Neural cell (in vitro differentiated cells): ENCODE results near the gene MAP4K4. TPM values are rescaled to one million over a fixed set of nuclear protein-coding genes. Genes with fewer than 3 reads are reported as not detected.

ENCODE experiments used
- H2AFZ ChIP-seq: fragments of 200-600, 300-800 bp; sonication (generic), shearing (Covaris generic); 2 replicates; pipeline ENCODE4 v1.6.0; 2014; ENCODE audit warnings: low read depth, mild to moderate bottlenecking, antibody characterized with exemption, low read length, moderate library complexity
- H3F3A ChIP-seq: fragments of 200-600 bp; shearing (Covaris generic); 2 replicates; pipeline ENCODE4 v1.6.1; 2016; ENCODE audit warnings: mild to moderate bottlenecking, moderate library complexity, mixed read lengths, antibody characterized with exemption, low read length; ENCODE audit not compliant: insufficient read depth, poor library complexity, severe bottlenecking
- H3K27ac ChIP-seq: fragments of 200-600, 300-800 bp; sonication (generic), shearing (Covaris generic); 2 replicates; pipeline ENCODE4 v1.5.1; 2014; ENCODE audit warnings: mild to moderate bottlenecking, low read length, moderate library complexity
- H3K27me3 ChIP-seq: fragments of 300-800, 200-600 bp; sonication (generic), shearing (Covaris generic); 2 replicates; pipeline ENCODE4 v1.6.0; 2014; ENCODE audit warnings: mild to moderate bottlenecking, low read depth, low read length, moderate library complexity; ENCODE audit not compliant: insufficient read depth
- H3K36me3 ChIP-seq: fragments of 300-800, 200-600 bp; sonication (generic), shearing (Covaris generic); 2 replicates; pipeline ENCODE4 v1.5.1; 2014; ENCODE audit warnings: mild to moderate bottlenecking, antibody characterized with exemption, low read length, moderate library complexity; ENCODE audit not compliant: insufficient read depth
- H3K4me2 ChIP-seq: fragments of 300-800, 200-600 bp; sonication (generic), shearing (Covaris generic); 2 replicates; pipeline ENCODE4 v1.6.0; 2014; ENCODE audit warnings: mild to moderate bottlenecking, low read length
- H3K4me3 ChIP-seq: fragments of 300-800, 200-600 bp; sonication (generic), shearing (Covaris generic); 2 replicates; pipeline ENCODE4 v1.5.1; 2014; ENCODE audit warnings: mild to moderate bottlenecking, low read length, moderate library complexity
- H3K79me2 ChIP-seq: fragments of 200-600 bp; shearing (Covaris generic); replicated peaks from 2 replicates; pipeline ENCODE4 v1.6.0; 2014; ENCODE audit warnings: mild to moderate bottlenecking, low read length, moderate library complexity; ENCODE audit not compliant: insufficient read depth
- H3K9ac ChIP-seq: fragments of 300-800, 200-600 bp; sonication (generic), shearing (Covaris generic); 2 replicates; pipeline ENCODE4 v1.6.1; 2016; ENCODE audit warnings: mild to moderate bottlenecking, low read length, mixed read lengths
- H3K9me2 ChIP-seq: fragments of 200-600 bp; shearing (Covaris generic); 2 replicates; pipeline ENCODE4 v1.6.1; 2016; ENCODE audit warnings: mild to moderate bottlenecking, low read length, mixed read lengths; ENCODE audit not compliant: insufficient read depth
- H3K9me3 ChIP-seq: fragments of 200-600, 300-800 bp; sonication (generic), shearing (Covaris generic); 2 replicates; pipeline ENCODE4 v1.6.1; 2016; ENCODE audit warnings: mild to moderate bottlenecking, mixed run types, low read length, moderate library complexity, mixed read lengths
- H4K20me1 ChIP-seq: fragments of 200-600 bp; shearing (Covaris generic); 2 replicates; pipeline ENCODE4 v1.6.1; 2016; ENCODE audit warnings: mild to moderate bottlenecking, mixed run types; ENCODE audit not compliant: insufficient read depth
- CTCF ChIP-seq: fragments of 450-650 bp; IDR thresholded peaks from 2 replicates; pipeline ENCODE4 v1.5.1; 2014; ENCODE audit warnings: antibody characterized with exemption, mild to moderate bottlenecking, moderate library complexity; ENCODE audit not compliant: poor library complexity, severe bottlenecking
- EP300 ChIP-seq: fragments of 450-650 bp; conservative IDR thresholded peaks from 2 replicates; pipeline ENCODE4 v1.6.1; 2014; ENCODE audit warnings: antibody characterized with exemption, mild to moderate bottlenecking, moderate library complexity; ENCODE audit not compliant: poor library complexity, severe bottlenecking
- EZH2 ChIP-seq: fragments of 200-600, 300-800 bp; shearing (Covaris generic), sonication (generic); IDR thresholded peaks from 2 replicates; pipeline ENCODE4 v1.6.1; 2014; ENCODE audit warnings: antibody characterized with exemption, low read length, borderline replicate concordance, mild to moderate bottlenecking; ENCODE audit not compliant: insufficient read depth, poor library complexity, severe bottlenecking
- MXI1 ChIP-seq: fragments of 450-650 bp; conservative IDR thresholded peaks from 2 replicates; pipeline ENCODE4 v1.6.1; 2014; ENCODE audit warnings: antibody characterized with exemption, mild to moderate bottlenecking; ENCODE audit not compliant: poor library complexity, severe bottlenecking
- POLR2AphosphoS5 ChIP-seq: IDR thresholded peaks from 2 replicates; pipeline ENCODE4 v1.6.1; 2012
- RAD21 ChIP-seq: fragments of 450-650 bp; conservative IDR thresholded peaks from 2 replicates; pipeline ENCODE4 v1.6.1; 2014; ENCODE audit warnings: antibody characterized with exemption, mild to moderate bottlenecking, moderate library complexity
- REST ChIP-seq: IDR thresholded peaks from 2 replicates; pipeline ENCODE4 v1.6.1; 2012; ENCODE audit warnings: borderline replicate concordance
- SMC3 ChIP-seq: fragments of 450-650 bp; conservative IDR thresholded peaks from 2 replicates; pipeline ENCODE4 v1.6.1; 2014; ENCODE audit warnings: antibody characterized with exemption, mild to moderate bottlenecking, moderate library complexity; ENCODE audit not compliant: poor library complexity
- TAF1 ChIP-seq: IDR thresholded peaks from 2 replicates; pipeline ENCODE4 v1.6.1; 2012; ENCODE audit warnings: low read depth
- polyA plus RNA-seq: library from polyadenylated mRNA; depleted of rRNA; stranded (reverse); fragments of >200 nt; gene quantifications from 2 replicates; pipeline ENCODE4 v1.2.3, GENCODE V29; 2014

The MAP4K4 gene
- polyA plus RNA-seq, 1 donor from 2014 or later = 125 TPM

- Histone ChIP-seq H3K4me2 (no peak overlapping the region), H3K27ac (peak overlapping the region; percentile 36), H2AFZ (no peak overlapping the region), H3K9ac (no peak overlapping the region), H3K9me3 (no peaks in the 10 kb centered on the region), H3K79me2 (peaks cover 81% of the 10 kb centered on the region), H4K20me1 (peaks cover 31% of the 10 kb centered on the region), H3K9me2 (no peaks in the 10 kb centered on the region), H3K27me3 (no peaks in the 10 kb centered on the region), H3K36me3 (no peaks in the 10 kb centered on the region), H3K4me3 (peak overlapping the region; percentile 41), H3F3A (peaks cover 8% of the 10 kb centered on the region)
- TF ChIP-seq TAF1 (no peak), EP300 (peak; percentile 20)
Measured at GRCh38 chr2:101710471-101711318, 13.2 kb downstream of the MAP4K4 start.

- no peak for TF ChIP-seq CTCF
- no peak for TF ChIP-seq RAD21
- no peak for TF ChIP-seq MXI1
- no peak for TF ChIP-seq SMC3
- no peak for TF ChIP-seq EZH2
- no peak for TF ChIP-seq TAF1
- no peak for TF ChIP-seq POLR2AphosphoS5
- no peak for TF ChIP-seq EP300
- no peak for TF ChIP-seq REST
- Histone ChIP-seq H3K27ac (no peak overlapping the region), H3K9ac (no peak overlapping the region), H3K4me3 (no peak overlapping the region), H3K27me3 (no peaks in the 10 kb centered on the region), H3K36me3 (no peaks in the 10 kb centered on the region), H3K9me2 (no peaks in the 10 kb centered on the region), H3K4me2 (no peak overlapping the region), H3F3A (peaks cover 8% of the 10 kb centered on the region), H3K79me2 (peaks cover 79% of the 10 kb centered on the region), H3K9me3 (no peaks in the 10 kb centered on the region), H2AFZ (no peak overlapping the region), H4K20me1 (peaks cover 30% of the 10 kb centered on the region)
Measured at GRCh38 chr2:101714118-101714517, 16.6 kb downstream of the MAP4K4 start.
